HepG2 (cell line): ENCODE measurements around the gene CTIF. TPM values are rescaled to one million over a fixed set of nuclear protein-coding genes. Genes with fewer than 3 reads are reported as not detected.

Experiments used
- CREB1 ChIP-seq, 2 experiments: fragments of 450-650 bp in 1 of 2; IDR thresholded peaks; 2 replicates each; pipeline ENCODE4 v1.6.1; 2016 to 2017; ENCODE audit warnings: control low read depth in 1 of 2, mild to moderate bottlenecking in 1 of 2, missing compliant biosample characterization in 1 of 2, missing genetic modification characterization in 1 of 2
- IRF2 ChIP-seq: IDR thresholded peaks from 2 replicates; pipeline ENCODE4 v1.6.1; 2018; ENCODE audit warnings: missing genetic modification reagents, missing compliant biosample characterization
- MAX ChIP-seq: IDR thresholded peaks from 2 replicates; pipeline ENCODE4 v1.6.1; 2012; ENCODE audit warnings: inconsistent platforms
- PTBP1 ChIP-seq: fragments of 200-400 bp; formaldehyde crosslinking; IDR thresholded peaks from 2 replicates; pipeline ENCODE4 v1.6.1; 2018; ENCODE audit warnings: low read length, low read depth; ENCODE audit not compliant: poor library complexity, severe bottlenecking
- TGIF2 ChIP-seq: IDR thresholded peaks from 2 replicates; pipeline ENCODE4 v1.6.1; 2016; ENCODE audit warnings: control low read depth, missing compliant biosample characterization
- ZNF280D ChIP-seq: sonication (generic); formaldehyde crosslinking; IDR thresholded peaks from 2 replicates; pipeline ENCODE4 v1.5.1; 2020; ENCODE audit warnings: mild to moderate bottlenecking, missing genetic modification reagents
- ZNF512 ChIP-seq: sonication (generic); formaldehyde crosslinking; IDR thresholded peaks from 2 replicates; pipeline ENCODE4 v1.4.0; 2020; ENCODE audit warnings: mild to moderate bottlenecking, missing genetic modification reagents
- polyA plus RNA-seq, 8 experiments: library from polyadenylated mRNA; depleted of rRNA in 3 of 8; stranded (reverse) in 7 of 8; unstranded in 1 of 8; fragments of >200 nt; fragmentation: Illumina TruSeq in 4 of 8; extraction: Trizol in 4 of 8; gene quantifications; 2 replicates each; pipeline versions ENCODE4 v1.2.1 to v1.2.3, GENCODE V29; 2011 to 2016; ENCODE audit warnings: low read depth in 4 of 8, missing spikeins in 1 of 8, mixed read lengths in 1 of 8; ENCODE audit not compliant: insufficient read depth in 1 of 8
- total RNA-seq, 5 experiments: library from RNA; depleted of rRNA; stranded (reverse); fragments of >200 nt; fragmentation: Illumina TruSeq; extraction: Trizol; gene quantifications; 2 replicates each; pipeline ENCODE4 v1.2.3, GENCODE V29; 2016; ENCODE audit warnings: low read depth in 1 of 5

The CTIF gene
- total and polyA plus RNA-seq, 2 of the 13 experiments (the other 11 are each of a cell fraction or from before 2014, with no cell fraction given): 18.2 to 28.0 TPM

GRCh38 chr18:48868468-48869466, 329.9 kb downstream of the CTIF start (continued):
- TF ChIP-seq ZNF280D (CRISPR knock-in tag) (no peak), CREB1 (IDR thresholded peaks at IDR 0.05) (peak; percentile 73), CREB1 (CRISPR knock-in tag; IDR thresholded peaks at IDR 0.05) (peak; percentile 46), IRF2 (CRISPR knock-in tag) (0 out of 2 replicates have a peak, but pooled peaks have one; percentile 25), PTBP1 (no peak), ZNF512 (CRISPR knock-in tag) (no peak), TGIF2 (CRISPR knock-in tag) (no peak), MAX (peak; percentile 23; the same call in 1 of the 2 replicates)
- TF ChIP-seq, all 625 proteins: peak for 30
